HepG2 (cell line): ENCODE results near the gene KDM2B. TPM values are rescaled to one million over a fixed set of nuclear protein-coding genes. Genes with fewer than 3 reads are reported as not detected.
A peak's percentile ranks its signal among the peaks of the same experiment; 100 is the strongest.

Experiments used
- ATM ChIP-seq: fragments of 450-650 bp; IDR thresholded peaks from 2 replicates; pipeline ENCODE4 v1.7.1; 2017; ENCODE audit warnings: mild to moderate bottlenecking, borderline replicate concordance
- FOXC1 ChIP-seq: sonication (generic); formaldehyde crosslinking; IDR thresholded peaks from 2 replicates; pipeline ENCODE4 v1.8.0; 2022; ENCODE audit warnings: mild to moderate bottlenecking, missing genetic modification reagents, borderline replicate concordance
- HES4 ChIP-seq: sonication (generic); formaldehyde crosslinking; IDR thresholded peaks from 2 replicates; pipeline ENCODE4 v1.9.0; 2021; ENCODE audit warnings: mild to moderate bottlenecking, missing genetic modification reagents, borderline replicate concordance
- NCOA1 ChIP-seq: sonication (generic); formaldehyde crosslinking; IDR thresholded peaks from 2 replicates; pipeline ENCODE4 v1.9.0; 2021; ENCODE audit warnings: missing genetic modification reagents
- SMARCC2 ChIP-seq: fragments of 450-650 bp; IDR thresholded peaks from 2 replicates; pipeline ENCODE4 v1.6.1; 2017; ENCODE audit warnings: antibody characterized with exemption, mild to moderate bottlenecking
- TGIF2 ChIP-seq: IDR thresholded peaks from 2 replicates; pipeline ENCODE4 v1.6.1; 2016; ENCODE audit warnings: control low read depth, missing compliant biosample characterization
- U2AF1 ChIP-seq: fragments of 200-400 bp; formaldehyde crosslinking; optimal IDR thresholded peaks from 2 replicates; pipeline ENCODE3; 2017; ENCODE audit warnings: mild to moderate bottlenecking, low read depth, low read length
- ZMYM3 ChIP-seq: sonication (generic); formaldehyde crosslinking; IDR thresholded peaks from 2 replicates; pipeline ENCODE4 v1.5.1; 2020; ENCODE audit warnings: mild to moderate bottlenecking, missing genetic modification reagents
- ZNF138 ChIP-seq: sonication (generic); formaldehyde crosslinking; IDR thresholded peaks from 2 replicates; pipeline ENCODE4 v1.5.0; 2020; ENCODE audit warnings: mild to moderate bottlenecking, low read depth, missing genetic modification reagents
- ZNF253 ChIP-seq: sonication (generic); formaldehyde crosslinking; IDR thresholded peaks from 2 replicates; pipeline ENCODE4 v1.8.0; 2022; ENCODE audit warnings: mild to moderate bottlenecking, missing genetic modification reagents, borderline replicate concordance
- ZNF317 ChIP-seq: sonication (generic); formaldehyde crosslinking; IDR thresholded peaks from 2 replicates; pipeline ENCODE4 v1.5.0; 2020; ENCODE audit warnings: mild to moderate bottlenecking, missing genetic modification reagents
- ZNF616 ChIP-seq: sonication (generic); formaldehyde crosslinking; IDR thresholded peaks from 2 replicates; pipeline ENCODE4 v1.5.0; 2020; ENCODE audit warnings: low read depth, mild to moderate bottlenecking, missing genetic modification reagents
- ZNF775 ChIP-seq: sonication (generic); formaldehyde crosslinking; IDR thresholded peaks from 2 replicates; pipeline ENCODE4 v1.4.0; 2020; ENCODE audit warnings: missing genetic modification reagents, mild to moderate bottlenecking, moderate library complexity, borderline replicate concordance
- ZNF782 ChIP-seq: sonication (generic); formaldehyde crosslinking; IDR thresholded peaks from 2 replicates; pipeline ENCODE4 v1.4.0; 2020; ENCODE audit warnings: missing genetic modification reagents, mild to moderate bottlenecking, borderline replicate concordance
- ZNF83 ChIP-seq: sonication (generic); formaldehyde crosslinking; IDR thresholded peaks from 2 replicates; pipeline ENCODE4 v1.4.0; 2020; ENCODE audit warnings: missing genetic modification reagents, mild to moderate bottlenecking, borderline replicate concordance
- polyA plus RNA-seq, 8 experiments: library from polyadenylated mRNA; depleted of rRNA in 3 of 8; stranded (reverse) in 7 of 8; unstranded in 1 of 8; fragments of >200 nt; fragmentation: Illumina TruSeq in 4 of 8; extraction: Trizol in 4 of 8; gene quantifications; 2 replicates each; pipeline versions ENCODE4 v1.2.1 to v1.2.3, GENCODE V29; 2011 to 2016; ENCODE audit warnings: low read depth in 4 of 8, missing spikeins in 1 of 8, mixed read lengths in 1 of 8; ENCODE audit not compliant: insufficient read depth in 1 of 8
- total RNA-seq, 5 experiments: library from RNA; depleted of rRNA; stranded (reverse); fragments of >200 nt; fragmentation: Illumina TruSeq; extraction: Trizol; gene quantifications; 2 replicates each; pipeline ENCODE4 v1.2.3, GENCODE V29; 2016; ENCODE audit warnings: low read depth in 1 of 5
- TF ChIP-seq, protein P1 (sequence below): IDR thresholded peaks from 2 replicates; pipeline ENCODE4 v1.6.1; 2016; ENCODE audit warnings: mild to moderate bottlenecking
- TF ChIP-seq, protein P2 (sequence below): sonication (generic); formaldehyde crosslinking; IDR thresholded peaks from 2 replicates; pipeline ENCODE4 v1.8.1; 2023; ENCODE audit warnings: missing genetic modification reagents, inconsistent platforms, borderline replicate concordance
- TF ChIP-seq, protein P3 (sequence below): IDR thresholded peaks from 2 replicates; pipeline ENCODE4 v1.6.1; 2016; ENCODE audit warnings: low read depth, borderline replicate concordance
- TF ChIP-seq, protein P4 (sequence below): sonication (generic); formaldehyde crosslinking; IDR thresholded peaks from 2 replicates; pipeline ENCODE4 v1.4.0; 2020; ENCODE audit warnings: missing genetic modification reagents
- TF ChIP-seq, protein P5 (sequence below): sonication (generic); formaldehyde crosslinking; conservative IDR thresholded peaks from 2 replicates; pipeline ENCODE4 v1.8.1; 2023; ENCODE audit warnings: missing genetic modification reagents
- TF ChIP-seq, protein P6 (sequence below): IDR thresholded peaks from 2 replicates; pipeline ENCODE4 v1.6.1; 2016; ENCODE audit warnings: missing biosample characterization, missing genetic modification reagents, low read depth

Gene KDM2B
- total and polyA plus RNA-seq, 2 of the 13 experiments (the other 11 are each of a cell fraction or from before 2014, with no cell fraction given), result 17.5 to 26.1 TPM

DNA sequence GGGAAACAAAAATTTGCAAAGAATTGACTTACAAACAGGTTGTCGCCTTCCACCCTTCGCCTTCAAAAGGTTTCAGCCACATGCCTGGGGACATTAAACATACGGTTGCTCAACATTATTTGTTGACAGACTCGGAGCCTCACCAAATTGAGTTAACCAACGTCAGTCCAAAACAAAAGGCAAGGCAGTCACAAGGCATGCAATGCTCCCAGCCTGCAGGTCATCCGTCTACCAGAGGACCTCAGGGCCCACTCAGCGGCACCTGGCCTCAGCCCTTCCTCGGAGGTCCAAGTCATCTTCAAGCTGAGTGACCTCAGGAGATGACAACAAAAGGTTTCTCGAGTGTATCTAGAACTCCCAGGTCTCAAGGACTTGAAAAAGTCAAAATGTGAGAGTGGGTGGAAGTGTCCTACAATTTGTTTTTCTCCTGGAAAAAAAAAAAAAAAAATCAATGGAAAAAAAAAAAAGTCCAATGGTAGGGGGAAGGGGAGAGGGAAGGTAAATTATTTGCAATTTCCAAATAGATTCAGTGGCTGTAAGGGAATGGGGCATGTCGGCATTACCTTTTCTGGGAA, 64.3 kb downstream of the KDM2B start (continued):
- TF ChIP-seq, protein P1, sequence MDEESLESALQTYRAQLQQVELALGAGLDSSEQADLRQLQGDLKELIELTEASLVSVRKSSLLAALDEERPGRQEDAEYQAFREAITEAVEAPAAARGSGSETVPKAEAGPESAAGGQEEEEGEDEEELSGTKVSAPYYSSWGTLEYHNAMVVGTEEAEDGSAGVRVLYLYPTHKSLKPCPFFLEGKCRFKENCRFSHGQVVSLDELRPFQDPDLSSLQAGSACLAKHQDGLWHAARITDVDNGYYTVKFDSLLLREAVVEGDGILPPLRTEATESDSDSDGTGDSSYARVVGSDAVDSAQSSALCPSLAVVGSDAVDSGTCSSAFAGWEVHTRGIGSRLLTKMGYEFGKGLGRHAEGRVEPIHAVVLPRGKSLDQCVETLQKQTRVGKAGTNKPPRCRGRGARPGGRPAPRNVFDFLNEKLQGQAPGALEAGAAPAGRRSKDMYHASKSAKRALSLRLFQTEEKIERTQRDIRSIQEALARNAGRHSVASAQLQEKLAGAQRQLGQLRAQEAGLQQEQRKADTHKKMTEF, result peak; percentile 84
- TF ChIP-seq HES4 (CRISPR knock-in tag) (no peak), ZNF83 (no peak), ZNF616 (CRISPR knock-in tag) (no peak), ZMYM3 (peak; percentile 48; the same call in 1 of the 2 replicates), ZNF253 (CRISPR knock-in tag) (peak; percentile 65; the same call in 1 of the 2 replicates), FOXC1 (peak; percentile 95), ZNF782 (CRISPR knock-in tag) (no peak), SMARCC2 (no peak), ZNF775 (no peak), ZNF317 (CRISPR knock-in tag) (peak; percentile 89), ATM (no peak), U2AF1 (no peak), TGIF2 (CRISPR knock-in tag) (peak; percentile 86; the same call in 1 of the 2 replicates), NCOA1 (CRISPR knock-in tag) (0 out of 2 replicates have a peak, but pooled peaks have one; percentile 54), ZNF138 (no peak)
- TF ChIP-seq, protein P2, sequence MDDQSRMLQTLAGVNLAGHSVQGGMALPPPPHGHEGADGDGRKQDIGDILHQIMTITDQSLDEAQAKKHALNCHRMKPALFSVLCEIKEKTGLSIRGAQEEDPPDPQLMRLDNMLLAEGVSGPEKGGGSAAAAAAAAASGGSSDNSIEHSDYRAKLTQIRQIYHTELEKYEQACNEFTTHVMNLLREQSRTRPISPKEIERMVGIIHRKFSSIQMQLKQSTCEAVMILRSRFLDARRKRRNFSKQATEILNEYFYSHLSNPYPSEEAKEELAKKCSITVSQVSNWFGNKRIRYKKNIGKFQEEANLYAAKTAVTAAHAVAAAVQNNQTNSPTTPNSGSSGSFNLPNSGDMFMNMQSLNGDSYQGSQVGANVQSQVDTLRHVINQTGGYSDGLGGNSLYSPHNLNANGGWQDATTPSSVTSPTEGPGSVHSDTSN (CRISPR knock-in tag), result no peak
- TF ChIP-seq, protein P3, sequence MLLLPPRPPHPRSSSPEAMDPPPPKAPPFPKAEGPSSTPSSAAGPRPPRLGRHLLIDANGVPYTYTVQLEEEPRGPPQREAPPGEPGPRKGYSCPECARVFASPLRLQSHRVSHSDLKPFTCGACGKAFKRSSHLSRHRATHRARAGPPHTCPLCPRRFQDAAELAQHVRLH, result peak; percentile 93; the same call in 1 of the 2 replicates
- TF ChIP-seq, protein P4, sequence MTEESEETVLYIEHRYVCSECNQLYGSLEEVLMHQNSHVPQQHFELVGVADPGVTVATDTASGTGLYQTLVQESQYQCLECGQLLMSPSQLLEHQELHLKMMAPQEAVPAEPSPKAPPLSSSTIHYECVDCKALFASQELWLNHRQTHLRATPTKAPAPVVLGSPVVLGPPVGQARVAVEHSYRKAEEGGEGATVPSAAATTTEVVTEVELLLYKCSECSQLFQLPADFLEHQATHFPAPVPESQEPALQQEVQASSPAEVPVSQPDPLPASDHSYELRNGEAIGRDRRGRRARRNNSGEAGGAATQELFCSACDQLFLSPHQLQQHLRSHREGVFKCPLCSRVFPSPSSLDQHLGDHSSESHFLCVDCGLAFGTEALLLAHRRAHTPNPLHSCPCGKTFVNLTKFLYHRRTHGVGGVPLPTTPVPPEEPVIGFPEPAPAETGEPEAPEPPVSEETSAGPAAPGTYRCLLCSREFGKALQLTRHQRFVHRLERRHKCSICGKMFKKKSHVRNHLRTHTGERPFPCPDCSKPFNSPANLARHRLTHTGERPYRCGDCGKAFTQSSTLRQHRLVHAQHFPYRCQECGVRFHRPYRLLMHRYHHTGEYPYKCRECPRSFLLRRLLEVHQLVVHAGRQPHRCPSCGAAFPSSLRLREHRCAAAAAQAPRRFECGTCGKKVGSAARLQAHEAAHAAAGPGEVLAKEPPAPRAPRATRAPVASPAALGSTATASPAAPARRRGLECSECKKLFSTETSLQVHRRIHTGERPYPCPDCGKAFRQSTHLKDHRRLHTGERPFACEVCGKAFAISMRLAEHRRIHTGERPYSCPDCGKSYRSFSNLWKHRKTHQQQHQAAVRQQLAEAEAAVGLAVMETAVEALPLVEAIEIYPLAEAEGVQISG (CRISPR knock-in tag), result peak; percentile 73
- TF ChIP-seq, protein P5, sequence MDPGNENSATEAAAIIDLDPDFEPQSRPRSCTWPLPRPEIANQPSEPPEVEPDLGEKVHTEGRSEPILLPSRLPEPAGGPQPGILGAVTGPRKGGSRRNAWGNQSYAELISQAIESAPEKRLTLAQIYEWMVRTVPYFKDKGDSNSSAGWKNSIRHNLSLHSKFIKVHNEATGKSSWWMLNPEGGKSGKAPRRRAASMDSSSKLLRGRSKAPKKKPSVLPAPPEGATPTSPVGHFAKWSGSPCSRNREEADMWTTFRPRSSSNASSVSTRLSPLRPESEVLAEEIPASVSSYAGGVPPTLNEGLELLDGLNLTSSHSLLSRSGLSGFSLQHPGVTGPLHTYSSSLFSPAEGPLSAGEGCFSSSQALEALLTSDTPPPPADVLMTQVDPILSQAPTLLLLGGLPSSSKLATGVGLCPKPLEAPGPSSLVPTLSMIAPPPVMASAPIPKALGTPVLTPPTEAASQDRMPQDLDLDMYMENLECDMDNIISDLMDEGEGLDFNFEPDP (CRISPR knock-in tag), result 0 out of 2 replicates have a peak, but pooled peaks have one; percentile 76
- TF ChIP-seq, protein P6, sequence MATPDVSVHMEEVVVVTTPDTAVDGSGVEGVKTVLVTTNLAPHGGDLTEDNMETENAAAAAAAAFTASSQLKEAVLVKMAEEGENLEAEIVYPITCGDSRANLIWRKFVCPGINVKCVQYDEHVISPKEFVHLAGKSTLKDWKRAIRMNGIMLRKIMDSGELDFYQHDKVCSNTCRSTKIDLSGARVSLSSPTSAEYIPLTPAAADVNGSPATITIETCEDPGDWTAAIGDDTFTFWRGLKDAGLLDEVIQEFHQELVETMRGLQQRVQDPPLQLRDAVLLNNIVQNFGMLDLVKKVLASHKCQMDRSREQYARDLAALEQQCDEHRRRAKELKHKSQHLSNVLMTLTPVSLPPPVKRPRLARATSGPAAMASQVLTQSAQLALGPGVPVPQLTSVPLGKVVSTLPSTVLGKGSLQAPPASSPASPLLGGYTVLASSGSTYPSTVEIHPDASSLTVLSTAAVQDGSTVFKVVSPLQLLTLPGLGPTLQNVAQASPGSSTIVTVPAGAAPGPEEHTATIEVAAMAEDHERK (CRISPR knock-in tag), result no peak
